GM21447 (cell line): ENCODE data around the gene MRRF.
A peak's percentile ranks its signal among the peaks of the same experiment; 100 is the strongest.
"Not testable (repeated sequence)": the region's sequence is repeated elsewhere in the genome, so short reads cannot be mapped to it uniquely, and the experiment has no call there.

Experiments used
- ATAC-seq: cut with Tn5 transposase; IDR thresholded peaks from one replicate; pipeline ENCODE4 v1.9.1; 2021; ENCODE audit not compliant: unreplicated experiment

Gene MRRF

DNA sequence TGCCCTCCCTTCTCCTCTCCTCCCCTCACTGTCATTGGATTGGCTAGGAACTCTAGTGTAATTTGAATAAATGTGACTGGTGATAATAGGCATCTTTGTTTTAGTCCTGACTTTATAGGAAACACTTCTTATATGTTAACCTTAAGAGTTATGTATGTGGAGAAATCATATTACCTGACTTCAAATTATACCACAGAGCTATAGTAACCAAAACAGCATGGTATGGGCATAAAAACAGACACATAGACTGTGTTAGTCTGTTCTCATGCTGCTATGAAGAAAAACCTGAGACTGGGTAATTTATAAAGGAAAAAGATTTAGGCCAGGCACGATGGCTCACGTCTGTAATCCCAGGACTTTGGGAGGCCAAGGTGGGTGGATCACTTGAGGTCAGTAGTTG is 9.4 kb downstream of the MRRF start:
- ATAC-seq = no peak

DNA sequence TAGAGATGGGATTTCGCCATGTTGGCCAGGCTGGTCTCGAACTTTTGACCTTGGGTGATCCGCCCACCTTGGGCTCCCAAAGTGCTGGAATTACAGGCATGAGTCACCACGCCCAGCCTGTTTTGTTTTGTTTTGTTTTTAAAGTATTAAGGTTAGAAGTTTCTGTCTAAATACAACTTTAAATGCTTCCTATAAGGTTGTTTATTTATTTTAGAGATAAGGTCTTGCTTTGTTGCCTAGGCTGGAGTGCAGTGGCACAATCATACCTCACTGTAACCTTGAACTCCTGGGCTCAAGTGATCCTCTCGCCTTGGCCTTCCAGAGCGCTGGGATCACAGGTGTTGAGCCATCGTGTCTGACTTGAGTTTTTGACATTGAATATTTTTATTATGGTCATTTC is 11.4 kb downstream of the MRRF start:
- no peak for ATAC-seq

GRCh38 chr9:122277285-122277897 is 12.7 kb downstream of the MRRF start:
- ATAC-seq = no peak

DNA sequence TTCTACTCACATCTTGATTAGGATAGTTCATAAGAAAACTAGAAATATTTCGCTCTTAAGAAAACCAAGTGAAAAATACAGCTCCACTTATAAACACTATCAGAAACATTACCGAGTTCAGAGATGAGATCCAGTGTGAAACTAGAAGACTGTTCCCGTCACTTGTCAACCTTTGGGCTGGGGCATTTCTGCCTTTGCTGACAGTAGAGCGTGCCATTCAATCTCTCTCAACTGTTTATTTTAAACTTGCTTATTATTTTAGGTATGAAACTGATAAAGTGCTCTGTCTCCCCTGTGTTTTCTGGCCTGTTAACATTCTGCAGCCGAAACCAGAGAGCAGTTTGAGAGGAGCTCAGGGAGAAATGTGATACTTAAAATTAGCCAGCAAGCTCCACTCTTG is 16.7 kb downstream of the MRRF start:
- no peak for ATAC-seq

DNA sequence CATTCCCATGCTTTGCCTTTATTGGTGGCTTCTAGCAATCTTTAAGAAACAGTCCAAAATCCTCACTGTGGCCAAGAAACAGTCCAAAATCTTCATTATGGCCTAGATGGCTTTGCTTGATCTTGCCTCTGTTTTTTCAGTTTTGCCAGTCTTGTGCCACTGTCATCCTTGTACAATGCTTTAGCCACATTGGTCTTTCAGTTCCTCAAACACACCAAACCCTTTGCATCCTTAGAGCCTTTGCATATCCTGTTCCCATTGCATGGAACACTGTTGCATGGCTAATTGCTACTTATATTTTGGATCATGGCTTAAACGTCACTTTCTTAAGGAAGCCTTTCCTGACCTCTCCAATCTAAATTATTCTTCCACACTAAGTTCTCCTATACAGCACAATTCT is 22.1 kb downstream of the MRRF start:
- ATAC-seq = peak; percentile 69

GRCh38 chr9:122287214-122287720 is 22.6 kb downstream of the MRRF start:
- ATAC-seq = no peak

DNA sequence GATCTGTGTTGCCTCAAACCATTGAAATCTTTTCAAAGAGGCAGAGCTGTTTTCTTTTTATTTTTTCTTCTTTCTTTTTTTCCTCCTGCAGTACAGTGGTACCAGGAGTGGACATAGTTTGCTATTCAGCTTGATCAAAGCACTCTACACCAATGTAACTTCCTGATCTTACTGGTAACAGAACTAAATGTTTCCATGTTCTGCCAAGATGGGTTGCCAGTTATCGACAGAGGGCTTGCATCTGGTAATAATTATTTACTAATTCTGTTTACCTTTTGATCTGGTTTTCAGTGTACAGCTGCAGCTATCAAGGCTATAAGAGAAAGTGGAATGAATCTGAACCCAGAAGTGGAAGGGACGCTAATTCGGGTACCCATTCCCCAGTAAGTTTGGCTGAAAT is 26.8 kb downstream of the MRRF start:
- no peak for ATAC-seq

DNA sequence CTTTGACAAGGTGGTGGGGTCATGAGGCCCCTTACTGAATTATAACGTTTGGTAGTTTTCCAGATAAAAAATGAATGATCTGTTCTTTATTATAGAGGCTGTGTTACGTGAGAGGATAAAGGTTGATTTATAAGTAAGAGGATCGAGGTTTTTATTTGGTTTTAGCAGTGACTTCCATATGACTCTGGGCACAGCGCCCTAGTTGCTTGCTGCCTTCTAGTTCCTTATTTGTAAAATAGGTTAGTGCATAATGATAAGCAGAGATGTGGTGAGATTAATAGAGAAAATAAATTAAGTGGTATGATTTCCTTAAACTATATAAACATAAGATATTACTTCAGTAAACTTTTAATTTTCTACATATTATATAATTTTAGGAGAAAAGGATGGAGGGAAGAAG is 29.8 kb downstream of the MRRF start:
- ATAC-seq = no peak

GRCh38 chr9:122297512-122297911 is 32.8 kb downstream of the MRRF start:
- no peak for ATAC-seq

GRCh38 chr9:122302237-122303093 is 37.8 kb downstream of the MRRF start:
- no peak for ATAC-seq

DNA sequence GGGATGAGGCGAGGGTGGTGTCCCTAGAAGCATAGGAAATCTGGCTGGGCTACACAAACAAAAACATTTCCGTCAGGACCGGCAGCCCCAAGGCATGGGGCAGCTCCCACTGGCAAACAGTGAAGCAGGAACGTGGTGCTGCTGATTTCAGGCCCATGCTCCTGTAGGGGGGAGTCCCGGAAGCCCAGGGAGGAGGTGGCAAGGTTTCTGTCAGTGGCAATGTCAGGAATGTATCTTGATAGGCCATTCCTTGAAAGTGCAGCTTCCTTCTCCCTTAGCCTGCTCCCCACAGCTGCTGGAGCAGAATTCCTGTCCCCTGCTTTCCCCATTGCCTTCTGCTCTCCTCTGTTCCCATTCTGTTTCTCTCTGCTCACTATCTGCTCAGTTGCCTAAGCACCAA is 42.4 kb downstream of the MRRF start:
- no peak for ATAC-seq

- ATAC-seq = no peak
These were observed 43.2 kb downstream of the MRRF start for GRCh38 chr9:122307925-122308324.

- no peak for ATAC-seq
These were observed 45.2 kb downstream of the MRRF start for GRCh38 chr9:122309861-122310260.

DNA sequence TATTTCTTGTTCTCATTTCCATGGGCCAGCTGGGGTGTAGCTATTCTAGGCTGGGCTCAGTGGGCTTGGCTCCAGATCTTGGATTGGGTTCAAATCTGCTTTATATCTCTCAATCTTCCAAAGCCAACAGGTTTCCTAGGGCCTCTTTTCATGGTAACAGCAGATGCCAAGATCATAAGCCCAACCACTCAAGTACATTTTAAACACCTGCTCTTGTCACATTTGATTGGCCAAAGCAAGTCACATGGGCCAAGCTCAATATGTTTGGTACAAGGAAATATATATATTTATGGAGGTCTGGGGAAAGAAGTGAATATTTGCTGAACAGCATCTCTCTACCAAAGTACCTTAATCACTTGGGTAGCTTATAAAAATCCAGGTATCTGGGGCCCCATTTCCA is 49.5 kb downstream of the MRRF start:
- no peak for ATAC-seq

DNA sequence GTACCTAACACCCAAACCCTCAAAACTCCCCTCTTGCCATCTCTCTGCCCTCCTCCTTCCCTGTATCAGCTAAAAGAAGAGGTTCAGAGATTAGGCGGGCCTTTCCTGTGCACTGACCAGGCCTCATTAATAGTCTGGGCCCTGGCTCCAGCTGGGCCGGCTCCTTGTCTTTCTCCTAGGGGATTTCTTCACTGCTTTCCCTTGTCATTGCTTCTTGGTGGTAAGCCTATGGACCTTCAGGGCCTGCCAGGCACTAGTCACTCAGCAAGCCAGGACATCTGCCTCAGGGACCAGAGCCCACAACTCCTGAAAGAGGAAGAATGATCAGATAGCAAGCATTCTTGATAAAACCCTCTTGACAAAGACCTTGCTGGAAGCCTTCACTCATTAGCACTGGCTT is 50.9 kb downstream of the MRRF start:
- ATAC-seq = no peak

DNA sequence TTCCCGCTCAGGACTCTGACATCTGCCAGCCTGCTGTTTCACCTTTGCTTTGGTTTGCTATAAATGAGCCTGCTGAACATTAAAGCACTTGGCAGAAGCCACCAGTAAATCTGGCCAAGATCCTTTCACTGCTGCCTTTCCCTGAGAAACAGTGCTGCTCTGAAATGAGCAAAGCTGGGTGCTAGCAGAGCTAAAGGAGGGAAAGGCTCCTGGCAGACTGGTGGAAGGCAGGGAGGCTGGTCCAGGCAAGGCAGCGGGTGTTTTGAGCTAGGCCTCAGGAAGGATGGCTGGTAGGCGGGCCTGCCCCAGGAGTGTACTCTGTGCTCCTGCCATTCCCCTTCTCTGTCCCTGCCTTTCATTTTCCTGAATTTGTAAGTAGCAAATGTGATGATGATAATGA is 53.6 kb downstream of the MRRF start:
- ATAC-seq = no peak

GRCh38 chr9:122320413-122320881 is 55.8 kb downstream of the MRRF start:
- ATAC-seq = no peak

DNA sequence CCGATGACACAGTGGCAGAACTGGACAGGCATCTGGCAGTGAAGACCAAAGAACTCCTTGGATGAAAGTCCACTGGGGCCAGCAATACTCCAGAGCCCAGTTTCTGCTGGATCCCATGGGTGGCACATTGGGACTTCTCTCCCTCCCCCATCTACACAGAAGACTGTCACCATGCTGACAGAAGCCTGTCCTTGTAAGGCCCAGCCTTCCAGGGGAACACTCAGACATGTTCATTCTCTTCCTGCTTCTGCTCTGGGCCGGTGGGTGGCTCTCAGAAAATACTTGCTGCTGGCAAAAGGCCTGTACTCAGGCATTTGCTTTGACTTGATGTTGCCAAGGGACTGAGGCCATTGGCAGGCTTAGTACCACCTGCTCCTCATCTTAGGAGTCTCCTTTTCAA is 57.9 kb downstream of the MRRF start:
- no peak for ATAC-seq

- ATAC-seq = not testable (repeated sequence)
These were observed 60.0 kb downstream of the MRRF start for GRCh38 chr9:122324665-122325064.

DNA sequence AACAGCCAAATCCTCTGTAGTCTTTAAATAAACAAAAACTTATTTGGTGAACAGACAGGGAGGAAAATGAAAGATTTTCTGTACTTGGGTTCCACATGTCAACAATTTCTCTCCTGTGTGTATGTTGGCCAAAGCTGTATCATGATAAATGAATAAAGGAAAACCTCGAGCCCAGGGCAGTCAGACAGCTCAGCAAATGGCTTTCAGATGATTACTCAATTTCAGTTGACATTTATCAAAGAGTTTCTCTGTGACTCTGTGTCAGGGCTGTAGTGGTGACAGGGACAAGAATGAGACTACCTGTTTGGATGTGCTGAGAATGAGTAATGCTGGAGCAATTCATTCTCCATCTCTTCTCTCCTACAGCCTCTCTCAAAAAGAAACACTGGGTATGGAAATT is 60.4 kb downstream of the MRRF start:
- no peak for ATAC-seq

DNA sequence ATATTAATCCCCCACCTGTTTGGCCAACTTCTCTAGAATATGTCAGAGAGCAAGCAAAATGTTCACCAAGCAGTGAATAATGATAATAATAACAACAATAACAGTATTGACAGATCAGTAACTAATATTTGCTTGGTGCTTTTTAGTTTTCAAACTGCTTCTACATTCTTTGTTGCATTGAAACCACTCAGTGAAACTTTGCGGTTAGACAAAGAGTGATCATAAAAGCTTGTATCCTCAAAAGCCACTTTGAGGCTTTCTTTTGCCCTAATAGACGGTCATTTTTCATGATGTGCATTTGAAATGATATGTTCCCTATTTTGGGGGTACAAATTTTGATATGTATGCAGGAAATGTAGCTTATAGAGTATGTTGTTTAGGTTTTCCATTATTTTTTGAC is 62.5 kb downstream of the MRRF start:
- ATAC-seq = no peak

DNA sequence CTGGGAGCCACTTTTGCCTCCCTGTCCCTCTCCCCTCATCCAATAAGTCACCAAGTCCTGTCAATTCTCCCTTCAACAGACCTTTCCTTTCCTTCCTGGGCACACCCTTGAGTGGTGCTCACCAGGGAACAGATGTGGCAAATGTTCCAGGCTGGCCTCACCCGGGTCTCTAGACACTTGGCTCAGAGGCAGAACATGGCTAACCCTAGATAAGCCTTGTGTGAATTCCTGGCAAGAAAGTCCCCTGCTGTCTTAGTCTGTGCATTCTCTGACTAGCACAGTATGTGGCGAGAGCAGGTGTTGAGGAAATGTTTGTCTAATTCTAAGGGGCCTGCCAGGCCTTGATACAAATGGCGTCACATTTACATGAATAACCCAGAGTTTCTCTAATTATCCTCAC is 64.9 kb downstream of the MRRF start:
- ATAC-seq = no peak
